GM12872 (cell line): ENCODE results near the gene SEL1L3.

Experiments used
- TF ChIP-seq, protein P1 (sequence below): IDR thresholded peaks from 3 replicates; pipeline ENCODE4 v1.5.1; 2011; ENCODE audit warnings: low read depth, mild to moderate bottlenecking, low read length, moderate library complexity; ENCODE audit not compliant: insufficient read depth

SEL1L3 gene

DNA sequence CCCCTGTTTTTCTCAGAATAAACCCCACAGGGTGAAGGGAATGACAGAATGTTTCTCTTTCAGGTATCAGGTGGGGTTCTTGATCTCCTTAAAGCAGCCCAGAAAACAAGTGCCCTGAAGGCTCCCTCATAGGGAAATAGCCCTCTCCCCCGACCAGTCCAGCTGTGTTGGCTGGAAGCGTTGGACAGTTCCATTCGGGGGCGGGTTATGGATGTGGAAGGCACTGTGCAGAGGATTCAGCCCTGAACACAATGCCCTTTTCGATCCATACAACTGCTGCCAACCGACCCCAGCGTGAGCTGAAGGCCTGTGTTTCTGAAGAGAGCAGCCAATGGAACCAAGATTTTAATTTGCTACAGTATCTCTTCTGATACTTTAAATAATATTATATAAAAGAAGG is 41.5 kb downstream of the SEL1L3 start:
- TF ChIP-seq, protein P1, sequence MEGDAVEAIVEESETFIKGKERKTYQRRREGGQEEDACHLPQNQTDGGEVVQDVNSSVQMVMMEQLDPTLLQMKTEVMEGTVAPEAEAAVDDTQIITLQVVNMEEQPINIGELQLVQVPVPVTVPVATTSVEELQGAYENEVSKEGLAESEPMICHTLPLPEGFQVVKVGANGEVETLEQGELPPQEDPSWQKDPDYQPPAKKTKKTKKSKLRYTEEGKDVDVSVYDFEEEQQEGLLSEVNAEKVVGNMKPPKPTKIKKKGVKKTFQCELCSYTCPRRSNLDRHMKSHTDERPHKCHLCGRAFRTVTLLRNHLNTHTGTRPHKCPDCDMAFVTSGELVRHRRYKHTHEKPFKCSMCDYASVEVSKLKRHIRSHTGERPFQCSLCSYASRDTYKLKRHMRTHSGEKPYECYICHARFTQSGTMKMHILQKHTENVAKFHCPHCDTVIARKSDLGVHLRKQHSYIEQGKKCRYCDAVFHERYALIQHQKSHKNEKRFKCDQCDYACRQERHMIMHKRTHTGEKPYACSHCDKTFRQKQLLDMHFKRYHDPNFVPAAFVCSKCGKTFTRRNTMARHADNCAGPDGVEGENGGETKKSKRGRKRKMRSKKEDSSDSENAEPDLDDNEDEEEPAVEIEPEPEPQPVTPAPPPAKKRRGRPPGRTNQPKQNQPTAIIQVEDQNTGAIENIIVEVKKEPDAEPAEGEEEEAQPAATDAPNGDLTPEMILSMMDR, result no peak

DNA sequence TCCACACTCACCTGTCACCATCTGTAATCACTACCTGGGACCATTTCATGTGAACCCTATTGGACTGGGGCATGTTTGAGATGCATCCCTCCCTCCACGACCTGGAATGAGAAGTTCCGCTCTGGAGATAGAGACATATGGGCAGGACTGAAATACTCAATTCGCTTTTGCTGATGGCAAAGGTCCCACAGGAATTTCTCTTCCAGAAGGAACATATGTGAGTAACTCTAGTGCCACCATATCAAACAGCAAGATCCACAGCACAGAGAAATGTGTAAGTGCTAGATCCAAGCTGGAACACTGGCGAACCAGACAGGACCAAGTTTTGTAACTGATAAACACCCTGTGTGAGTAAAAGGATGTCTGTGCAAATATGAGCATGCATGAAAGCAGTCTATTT is 43.9 kb downstream of the SEL1L3 start:
- TF ChIP-seq, protein P1, result no peak

DNA sequence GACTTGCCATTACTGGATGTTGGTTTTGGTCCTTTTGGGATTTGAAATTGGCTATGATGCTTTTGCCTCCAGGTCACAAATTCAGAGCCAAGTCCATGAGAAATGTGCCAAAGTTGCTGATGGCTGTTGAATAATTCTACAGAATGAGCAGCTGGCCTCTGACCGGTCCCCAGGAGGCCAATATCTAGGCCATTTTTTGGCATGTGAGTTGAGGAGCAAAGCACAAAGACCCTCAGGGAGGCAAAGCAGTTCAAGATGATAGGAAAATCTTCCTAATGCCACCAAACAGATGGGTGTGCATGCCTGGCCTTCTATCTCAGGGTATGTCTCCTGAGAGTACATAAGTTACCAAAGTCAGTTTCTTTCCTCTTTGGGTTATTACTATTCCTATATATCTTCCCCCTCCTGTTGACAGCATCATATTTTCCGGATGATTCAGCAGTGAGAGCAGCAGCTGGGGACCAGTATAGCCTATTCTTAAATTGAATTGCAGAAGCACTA is 44.4 kb downstream of the SEL1L3 start:
- TF ChIP-seq, protein P1, result no peak

DNA sequence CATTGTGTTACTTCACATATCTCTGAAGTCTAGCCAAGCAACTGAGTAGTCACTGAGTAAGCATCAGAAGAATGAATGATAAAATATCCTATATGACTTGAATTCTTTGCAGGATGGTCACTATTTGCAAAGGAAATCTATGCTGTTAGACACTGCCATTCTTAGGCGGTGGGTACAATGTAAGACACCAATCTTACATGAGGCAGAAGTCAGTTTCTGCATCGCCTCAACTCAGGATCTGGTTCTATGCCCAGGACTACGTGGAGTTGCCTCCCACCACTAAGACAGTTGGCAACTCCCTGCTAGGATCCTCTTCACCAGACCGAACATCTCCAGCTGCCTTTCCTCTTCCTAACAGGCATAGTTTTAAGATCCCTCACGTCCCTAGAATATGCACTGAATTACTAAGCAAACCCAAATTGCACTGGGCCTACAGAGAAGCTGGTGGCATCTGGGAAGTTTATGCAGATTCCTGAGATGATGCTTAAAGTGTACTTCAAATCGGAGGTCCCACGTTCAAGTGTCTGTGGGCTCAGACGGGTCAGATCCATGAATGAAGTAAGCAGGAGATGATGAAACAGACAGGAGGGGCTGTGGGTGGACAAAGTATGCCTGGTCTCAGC is 45.6 kb downstream of the SEL1L3 start:
- TF ChIP-seq, protein P1, result no peak

DNA sequence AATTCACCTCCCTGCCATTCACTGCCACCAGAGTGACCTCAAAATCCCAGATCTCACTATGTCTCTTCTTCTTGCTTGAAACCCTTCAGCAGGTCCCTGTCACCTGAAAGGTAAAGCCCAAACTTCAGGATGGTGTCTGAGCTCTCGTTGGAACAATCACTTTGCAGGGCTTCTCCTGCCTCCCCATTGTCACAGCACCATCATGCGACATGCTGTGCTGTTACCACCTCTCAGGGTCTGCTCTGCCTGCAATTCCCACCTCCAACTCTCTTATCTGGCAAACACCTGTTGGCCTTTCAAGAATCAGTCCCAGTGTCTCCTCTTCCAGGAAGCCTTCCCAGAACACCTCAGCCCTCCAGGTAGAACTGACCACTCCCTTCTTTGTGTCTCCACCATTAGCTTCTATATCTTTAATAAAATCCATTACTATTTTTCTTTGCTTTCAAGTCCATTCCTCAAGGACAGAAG is 46.2 kb downstream of the SEL1L3 start:
- TF ChIP-seq, protein P1, result no peak

DNA sequence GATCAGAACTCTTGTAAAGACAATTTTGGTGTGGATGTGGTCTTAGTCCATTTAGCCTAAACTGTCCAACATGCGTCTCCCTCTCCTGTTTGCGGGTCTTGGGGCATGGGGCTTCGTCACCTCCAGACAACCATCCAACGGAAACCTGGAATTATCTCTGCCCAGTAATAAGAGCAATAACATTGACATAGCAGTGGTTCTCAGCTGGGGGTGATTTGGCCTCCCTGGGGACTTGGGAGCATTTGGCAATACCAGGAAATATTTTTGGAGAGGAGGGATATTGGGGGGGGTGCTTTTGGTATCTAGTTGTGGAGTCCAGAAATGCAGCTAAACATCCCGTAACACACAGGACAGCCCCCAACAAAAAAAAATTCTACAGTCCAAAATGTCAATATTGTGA is 47.2 kb downstream of the SEL1L3 start:
- TF ChIP-seq, protein P1, result no peak

DNA sequence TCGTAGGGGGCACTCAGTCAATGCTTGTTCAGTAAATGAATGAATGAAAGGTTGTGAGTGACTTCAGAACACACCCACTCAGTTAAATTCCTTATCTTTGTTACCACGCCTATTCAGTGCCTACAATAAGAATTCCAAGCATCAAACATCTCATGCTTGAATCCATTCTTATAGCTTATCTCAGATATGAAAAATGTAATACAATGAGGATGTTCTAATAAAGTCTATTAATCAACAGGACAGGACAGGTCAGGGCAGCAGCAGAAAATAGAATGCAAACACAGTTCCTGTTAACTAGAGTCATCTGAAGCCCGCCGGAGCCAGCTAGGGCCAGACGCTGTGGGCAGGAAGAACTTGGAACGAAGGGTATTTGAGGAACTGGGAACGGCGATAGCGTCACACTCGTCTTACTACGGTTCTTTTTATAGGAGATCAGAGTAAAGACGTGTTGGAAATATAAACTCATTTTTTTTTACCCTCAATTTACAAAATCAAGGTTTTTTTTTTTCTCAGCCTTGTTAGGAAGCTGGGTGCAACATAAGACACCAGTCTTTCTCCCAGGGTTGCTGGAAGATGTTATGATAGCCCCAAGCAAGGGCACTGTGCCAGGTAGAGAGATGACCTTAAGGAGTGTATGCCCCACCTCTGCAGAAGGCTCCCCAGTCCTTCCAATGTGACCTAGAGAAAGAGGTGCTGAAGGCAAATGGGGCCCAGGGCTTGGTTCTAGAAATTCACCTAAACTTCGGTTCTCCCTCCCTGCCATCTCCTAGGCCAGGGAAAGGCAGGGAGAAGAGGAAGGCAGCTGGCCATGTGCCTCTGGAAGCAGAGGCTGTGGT is 48.3 kb downstream of the SEL1L3 start:
- TF ChIP-seq, protein P1, result no peak
